Loucy (cell line): ENCODE measurements around the gene SLC25A30.
"Not testable (repeated sequence)": the region's sequence is repeated elsewhere in the genome, so short reads cannot be mapped to it uniquely, and the experiment has no call there.

Experiments
- H2AFZ ChIP-seq: fragments of 200-600 bp; sonication (generic); 2 replicates; pipeline ENCODE4 v1.6.0; 2016; ENCODE audit warnings: antibody characterized with exemption, mild to moderate bottlenecking, low read length, moderate library complexity
- H3F3A ChIP-seq: fragments of 200-600 bp; 2 replicates; pipeline ENCODE4 v1.6.0; 2016; ENCODE audit warnings: antibody characterized with exemption, low read depth, mild to moderate bottlenecking
- H3K27me3 ChIP-seq: fragments of 200-600 bp; sonication (generic); 2 replicates; pipeline ENCODE4 v1.6.1; 2014; ENCODE audit warnings: low read length, mild to moderate bottlenecking; ENCODE audit not compliant: insufficient read depth, poor library complexity, severe bottlenecking
- H3K36me3 ChIP-seq: fragments of 200-600 bp; sonication (generic); 2 replicates; pipeline ENCODE4 v1.6.1; 2016; ENCODE audit warnings: low read length; ENCODE audit not compliant: insufficient read depth
- H3K4me1 ChIP-seq: fragments of 200-600 bp; sonication (generic); 2 replicates; pipeline ENCODE4 v1.5.1; 2014; ENCODE audit warnings: low read length, mild to moderate bottlenecking; ENCODE audit not compliant: insufficient read depth, poor library complexity, severe bottlenecking
- H3K4me2 ChIP-seq: fragments of 200-600 bp; sonication (generic); 2 replicates; pipeline ENCODE4 v1.6.0; 2014; ENCODE audit warnings: antibody characterized with exemption, low read length, low read depth, mild to moderate bottlenecking; ENCODE audit not compliant: poor library complexity, severe bottlenecking
- H3K4me3 ChIP-seq: fragments of 200-600 bp; sonication (generic); 2 replicates; pipeline ENCODE4 v1.5.1; 2014; ENCODE audit warnings: low read length, mild to moderate bottlenecking, mixed read lengths; ENCODE audit not compliant: poor library complexity, severe bottlenecking
- H3K79me2 ChIP-seq: fragments of 200-600 bp; sonication (generic); 2 replicates; pipeline ENCODE4 v1.6.1; 2014; ENCODE audit warnings: low read length; ENCODE audit not compliant: insufficient read depth
- H3K9ac ChIP-seq: fragments of 200-600 bp; sonication (generic); 2 replicates; pipeline ENCODE4 v1.6.0; 2014; ENCODE audit warnings: mild to moderate bottlenecking, low read depth, low read length, moderate library complexity; ENCODE audit not compliant: poor library complexity, severe bottlenecking
- H3K9me2 ChIP-seq: fragments of 200-600 bp; sonication (generic); replicated peaks from 2 replicates; pipeline ENCODE4 v1.6.1; 2016; ENCODE audit warnings: low read depth, low read length, mixed read lengths
- H3K9me3 ChIP-seq: fragments of 200-600 bp; sonication (generic); 2 replicates; pipeline ENCODE4 v1.6.1; 2014; ENCODE audit warnings: mild to moderate bottlenecking, antibody characterized with exemption, low read length, low read depth; ENCODE audit not compliant: insufficient read depth
- H4K20me1 ChIP-seq: fragments of 200-600 bp; sonication (generic); 2 replicates; pipeline ENCODE4 v1.6.0; 2014; ENCODE audit warnings: antibody characterized with exemption, low read length, mild to moderate bottlenecking; ENCODE audit not compliant: insufficient read depth, poor library complexity, severe bottlenecking
- CTCF ChIP-seq: fragments of 200-600 bp; sonication (generic); conservative IDR thresholded peaks from 2 replicates; pipeline ENCODE4 v1.5.1; 2014; ENCODE audit warnings: mild to moderate bottlenecking, antibody characterized with exemption, low read length
- EZH2phosphoT487 ChIP-seq: fragments of 200-600 bp; IDR thresholded peaks from 2 replicates; pipeline ENCODE4 v1.6.1; 2018; ENCODE audit warnings: antibody characterized with exemption, mild to moderate bottlenecking, moderate library complexity, borderline replicate concordance

Gene SLC25A30

GRCh38 chr13:45433381-45433790 is 15.2 kb upstream of the SLC25A30 start:
- H3K4me3 ChIP-seq, result no peak overlapping the region
- TF ChIP-seq CTCF, result no peak
- TF ChIP-seq EZH2phosphoT487, result no peak
- H3K27me3 ChIP-seq, result no peaks in the 10 kb centered on the region
- H4K20me1 ChIP-seq, result no peaks in the 10 kb centered on the region
- H3F3A ChIP-seq, result no peaks in the 10 kb centered on the region
- no peaks in the 10 kb centered on the region for H3K36me3 ChIP-seq
- no peak overlapping the region for H3K4me2 ChIP-seq
- no peak overlapping the region for H3K9ac ChIP-seq
- H3K79me2 ChIP-seq, result no peaks in the 10 kb centered on the region
- no peaks in the 10 kb centered on the region for H3K9me3 ChIP-seq
- no peaks in the 10 kb centered on the region for H3K4me1 ChIP-seq
- no peak overlapping the region for H2AFZ ChIP-seq
- no peaks in the 10 kb centered on the region for H3K9me2 ChIP-seq

- no peak for TF ChIP-seq EZH2phosphoT487
- TF ChIP-seq CTCF, result no peak
- Histone ChIP-seq H3K9me2 (no peaks in the 10 kb centered on the region), H3K9me3 (no peaks in the 10 kb centered on the region), H3K27me3 (no peaks in the 10 kb centered on the region), H3K4me3 (no peak overlapping the region), H2AFZ (no peak overlapping the region), H3K4me2 (no peak overlapping the region), H3K79me2 (no peaks in the 10 kb centered on the region), H3K36me3 (no peaks in the 10 kb centered on the region), H3F3A (no peaks in the 10 kb centered on the region), H3K9ac (no peak overlapping the region), H3K4me1 (no peaks in the 10 kb centered on the region), H4K20me1 (no peaks in the 10 kb centered on the region)
Measured at GRCh38 chr13:45432737-45433380, 14.7 kb upstream of the SLC25A30 start.

GRCh38 chr13:45426056-45426841 is 8.1 kb upstream of the SLC25A30 start:
- not testable (repeated sequence) for H3K4me3 ChIP-seq, H3K9me3 ChIP-seq, H3K9me2 ChIP-seq, H3K27me3 ChIP-seq, H3K9ac ChIP-seq, H3K36me3 ChIP-seq, H4K20me1 ChIP-seq, H3K4me1 ChIP-seq, H3K79me2 ChIP-seq, H3F3A ChIP-seq, H3K4me2 ChIP-seq
- H2AFZ ChIP-seq, result peak overlapping the region; percentile 31
